NCI-H128 (cell line): ENCODE measurements around the gene NR4A1.

Source experiments
- DNase-seq: peaks from one replicate; lab custom pipeline; 2025; ENCODE audit not compliant: unreplicated experiment; lab: John Stamatoyannopoulos, UW

The NR4A1 gene

DNA sequence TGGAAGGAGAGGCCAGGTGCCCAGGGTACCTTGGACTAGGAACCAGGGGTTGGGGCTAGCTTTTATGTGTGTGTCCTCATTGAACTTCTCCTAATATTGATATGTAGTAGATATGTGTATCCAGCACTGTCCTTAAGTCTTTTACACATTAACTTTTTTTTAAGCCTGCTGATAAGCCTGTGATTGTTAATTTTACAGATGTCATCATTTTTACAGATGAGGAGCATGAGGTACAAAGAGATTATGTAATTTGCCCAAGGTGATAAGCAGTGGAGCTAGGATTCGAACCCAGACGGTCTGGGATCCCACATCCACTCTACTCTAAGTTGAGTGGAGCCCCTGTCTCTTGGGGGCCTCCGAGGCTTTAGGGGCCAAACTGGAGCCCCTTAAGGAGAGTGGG lies 10.2 kb upstream of the NR4A1 start:
- no peak for DNase-seq

GRCh38 chr12:52041695-52042123 lies 9.5 kb upstream of the NR4A1 start:
- DNase-seq: no peak

DNA sequence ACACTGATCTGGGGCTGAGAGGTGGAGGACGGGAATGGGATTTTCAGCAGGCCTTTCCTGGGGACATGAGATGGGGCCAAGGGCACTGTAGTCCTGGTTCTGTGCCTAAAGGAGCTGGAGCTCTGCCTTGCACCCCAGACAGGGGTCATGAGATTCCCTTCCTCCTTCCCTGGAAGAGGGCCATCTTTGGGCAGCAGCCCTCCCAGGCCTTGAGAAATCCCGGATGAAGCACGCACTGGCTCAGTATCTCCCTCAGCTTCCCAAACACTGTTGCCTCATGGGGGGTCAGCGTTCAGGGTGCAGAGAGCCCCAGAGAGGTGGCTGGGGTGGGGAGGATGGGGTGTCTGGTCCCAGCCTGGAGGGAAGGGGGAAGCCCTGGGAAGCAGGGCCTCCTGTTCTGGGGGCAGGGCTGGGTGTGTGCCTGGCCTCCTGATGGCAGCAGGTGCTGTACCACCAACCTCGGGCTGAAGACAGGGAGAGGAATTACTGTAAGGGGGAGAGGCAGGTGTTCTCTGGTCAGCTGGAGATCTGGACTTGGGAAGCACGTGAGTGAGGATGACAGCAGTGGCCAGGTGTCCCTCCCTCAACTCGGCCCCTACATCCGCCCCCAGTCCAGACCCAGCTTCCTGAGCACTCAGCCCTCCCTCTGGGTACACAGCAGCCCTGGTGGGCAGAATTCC lies 8.4 kb upstream of the NR4A1 start:
- no peak for DNase-seq

DNA sequence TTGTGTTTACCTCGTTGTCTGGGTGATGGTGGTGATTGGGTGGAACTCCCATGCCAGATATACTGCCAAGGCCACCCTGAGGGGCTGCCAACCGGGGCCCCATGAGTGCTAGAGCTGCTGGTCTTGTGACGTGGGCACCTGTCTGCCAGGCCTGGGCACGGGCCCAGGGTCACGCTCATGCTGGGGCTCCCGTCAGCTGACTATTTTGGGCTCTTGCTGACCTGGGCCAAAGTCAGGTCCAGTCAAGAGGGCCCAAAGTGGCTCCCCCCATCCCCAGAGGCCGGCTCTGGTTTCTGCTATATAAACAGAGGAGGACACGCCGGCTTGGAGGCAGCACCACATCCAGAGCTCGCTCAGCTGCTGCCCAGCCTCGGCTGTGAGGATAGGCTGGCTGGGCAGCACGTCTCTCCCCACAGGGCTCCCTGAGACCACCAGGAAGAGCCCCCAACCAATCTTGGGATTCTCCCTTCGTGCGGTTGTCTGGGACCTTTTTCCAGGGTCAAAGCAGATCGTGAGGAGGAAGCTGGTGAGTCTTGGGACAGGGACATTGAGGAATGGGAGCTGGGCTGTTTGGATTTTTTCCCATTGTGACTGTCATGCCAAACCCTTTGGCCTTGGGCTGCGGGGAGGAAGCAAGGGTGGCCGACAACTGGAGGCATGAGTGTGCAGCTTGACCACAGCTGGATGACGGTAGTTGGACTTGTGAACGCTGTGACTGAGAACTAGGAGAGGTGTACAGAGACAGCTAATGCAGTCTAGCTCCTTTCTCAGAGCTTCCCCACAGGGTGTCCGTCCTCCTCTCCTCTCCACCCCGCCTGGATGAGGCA lies 7.6 kb upstream of the NR4A1 start:
- DNase-seq: no peak

DNA sequence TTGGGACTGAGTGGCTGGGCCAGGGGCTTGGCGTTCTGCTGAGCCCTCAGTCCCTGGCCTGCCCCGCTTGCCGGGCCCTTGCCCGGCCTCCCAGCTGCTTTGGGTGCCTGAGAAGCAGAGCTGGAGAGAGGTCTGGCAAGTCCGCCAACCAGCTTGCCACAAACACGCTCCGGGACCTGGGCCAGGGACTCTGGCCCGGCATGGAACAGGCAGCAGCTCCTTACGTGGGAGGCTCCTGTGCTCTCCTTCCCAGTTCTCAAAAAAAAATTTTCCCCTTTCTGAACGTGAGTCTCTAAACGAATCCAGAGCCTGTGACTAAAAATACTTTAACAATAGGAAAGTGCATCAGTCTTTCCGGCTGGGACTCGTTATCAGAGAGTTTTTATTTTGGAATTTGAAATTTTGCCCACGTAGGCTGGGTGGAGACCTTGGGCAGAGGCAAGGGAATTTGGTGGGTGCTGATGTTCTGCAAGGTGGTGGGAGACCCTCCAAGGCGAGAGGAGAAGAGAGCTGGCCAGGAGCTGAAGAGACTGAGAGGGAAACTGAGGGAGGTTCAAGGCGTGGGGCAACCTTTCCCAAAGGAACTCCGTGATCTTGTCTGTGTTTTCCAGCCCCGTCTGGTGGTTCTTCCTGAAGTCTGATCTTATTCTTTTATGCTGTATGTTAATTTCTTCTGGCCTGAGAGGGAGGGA lies 6.8 kb upstream of the NR4A1 start:
- DNase-seq: no peak

DNA sequence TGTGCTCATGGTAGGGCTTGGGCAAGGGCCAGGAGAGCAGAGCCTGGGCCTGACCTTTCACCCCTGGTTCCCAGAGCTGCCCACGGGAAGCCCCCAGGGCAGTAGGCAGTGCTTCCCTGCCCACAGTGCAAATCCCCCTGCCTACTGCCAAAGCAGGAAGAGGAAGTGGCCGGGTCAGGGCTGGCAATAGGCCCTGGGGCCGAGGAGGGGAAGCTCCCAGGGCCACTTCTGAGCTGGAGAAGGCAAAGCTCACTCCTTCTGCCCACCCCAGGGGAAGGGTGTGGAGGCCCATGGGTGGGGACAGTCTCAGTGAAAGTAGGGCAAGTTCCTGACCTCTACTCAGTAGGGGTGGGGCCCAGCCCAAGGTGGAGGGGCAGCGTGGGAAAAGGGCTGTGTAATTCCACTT lies 5.4 kb upstream of the NR4A1 start:
- DNase-seq: no peak

GRCh38 chr12:52046859-52047258 lies 4.4 kb upstream of the NR4A1 start:
- DNase-seq: no peak

GRCh38 chr12:52049286-52049685 lies 2.0 kb upstream of the NR4A1 start:
- no peak for DNase-seq

DNA sequence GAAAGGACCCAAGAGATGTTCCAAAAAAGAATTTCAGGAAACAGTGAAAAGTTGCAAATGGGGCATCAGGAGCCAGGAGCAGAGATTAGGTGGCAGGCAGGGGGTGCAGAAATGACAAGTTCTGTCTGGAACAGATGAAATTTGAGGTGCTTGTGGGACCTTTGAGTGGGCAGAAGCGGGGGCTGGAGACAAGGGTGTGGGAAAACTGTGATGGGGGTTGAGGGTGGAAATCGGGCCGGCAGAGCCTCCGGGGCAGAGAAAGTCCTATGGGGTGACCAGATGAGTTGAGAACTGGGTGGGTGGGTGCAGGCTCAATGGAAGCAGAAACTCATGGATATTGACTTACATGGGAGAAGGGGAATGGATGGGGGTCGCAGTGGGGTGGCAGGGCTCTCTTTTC lies 1.6 kb upstream of the NR4A1 start:
- DNase-seq: no peak

- DNase-seq: no peak
Measured at GRCh38 chr12:52050116-52050757, 1.0 kb upstream of the NR4A1 start.

- no peak for DNase-seq
Measured at GRCh38 chr12:52052468-52053186, 1.4 kb downstream of the NR4A1 start.

GRCh38 chr12:52053536-52054209 lies 2.4 kb downstream of the NR4A1 start:
- no peak for DNase-seq

GRCh38 chr12:52054231-52054832 lies 3.1 kb downstream of the NR4A1 start:
- DNase-seq: no peak

DNA sequence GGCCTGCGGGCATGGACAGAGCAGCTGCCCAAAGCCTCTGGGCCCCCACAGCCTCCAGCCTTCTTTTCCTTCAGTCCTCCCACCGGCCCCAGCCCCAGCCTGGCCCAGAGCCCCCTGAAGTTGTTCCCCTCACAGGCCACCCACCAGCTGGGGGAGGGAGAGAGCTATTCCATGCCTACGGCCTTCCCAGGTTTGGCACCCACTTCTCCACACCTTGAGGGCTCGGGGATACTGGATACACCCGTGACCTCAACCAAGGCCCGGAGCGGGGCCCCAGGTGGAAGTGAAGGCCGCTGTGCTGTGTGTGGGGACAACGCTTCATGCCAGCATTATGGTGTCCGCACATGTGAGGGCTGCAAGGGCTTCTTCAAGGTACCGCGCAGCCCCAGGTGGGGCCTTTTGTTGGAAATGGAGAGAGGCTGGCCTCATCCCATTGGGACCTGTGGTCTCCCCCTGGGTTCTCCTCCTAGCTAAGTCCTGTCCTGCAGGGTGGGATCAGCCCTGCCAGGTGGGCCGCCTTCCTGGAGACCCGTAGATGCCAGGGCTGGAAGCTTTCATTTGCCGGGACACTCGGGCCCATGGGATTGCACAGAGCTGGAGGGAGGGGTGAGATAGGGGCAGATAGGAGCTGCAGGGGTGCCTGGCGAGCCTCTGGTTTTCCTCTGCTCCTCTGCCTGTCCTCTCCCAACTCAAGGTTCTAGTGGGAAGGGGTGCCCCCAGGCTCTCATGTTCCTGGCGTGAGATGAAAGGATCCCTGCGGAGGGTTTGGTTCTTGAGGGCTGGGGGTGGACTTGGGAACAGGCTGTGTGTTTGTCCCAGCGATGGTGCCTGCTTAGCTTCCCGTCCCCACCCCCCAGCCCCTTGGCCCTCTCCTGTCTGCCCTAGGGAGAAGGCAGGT lies 3.8 kb downstream of the NR4A1 start:
- no peak for DNase-seq

DNA sequence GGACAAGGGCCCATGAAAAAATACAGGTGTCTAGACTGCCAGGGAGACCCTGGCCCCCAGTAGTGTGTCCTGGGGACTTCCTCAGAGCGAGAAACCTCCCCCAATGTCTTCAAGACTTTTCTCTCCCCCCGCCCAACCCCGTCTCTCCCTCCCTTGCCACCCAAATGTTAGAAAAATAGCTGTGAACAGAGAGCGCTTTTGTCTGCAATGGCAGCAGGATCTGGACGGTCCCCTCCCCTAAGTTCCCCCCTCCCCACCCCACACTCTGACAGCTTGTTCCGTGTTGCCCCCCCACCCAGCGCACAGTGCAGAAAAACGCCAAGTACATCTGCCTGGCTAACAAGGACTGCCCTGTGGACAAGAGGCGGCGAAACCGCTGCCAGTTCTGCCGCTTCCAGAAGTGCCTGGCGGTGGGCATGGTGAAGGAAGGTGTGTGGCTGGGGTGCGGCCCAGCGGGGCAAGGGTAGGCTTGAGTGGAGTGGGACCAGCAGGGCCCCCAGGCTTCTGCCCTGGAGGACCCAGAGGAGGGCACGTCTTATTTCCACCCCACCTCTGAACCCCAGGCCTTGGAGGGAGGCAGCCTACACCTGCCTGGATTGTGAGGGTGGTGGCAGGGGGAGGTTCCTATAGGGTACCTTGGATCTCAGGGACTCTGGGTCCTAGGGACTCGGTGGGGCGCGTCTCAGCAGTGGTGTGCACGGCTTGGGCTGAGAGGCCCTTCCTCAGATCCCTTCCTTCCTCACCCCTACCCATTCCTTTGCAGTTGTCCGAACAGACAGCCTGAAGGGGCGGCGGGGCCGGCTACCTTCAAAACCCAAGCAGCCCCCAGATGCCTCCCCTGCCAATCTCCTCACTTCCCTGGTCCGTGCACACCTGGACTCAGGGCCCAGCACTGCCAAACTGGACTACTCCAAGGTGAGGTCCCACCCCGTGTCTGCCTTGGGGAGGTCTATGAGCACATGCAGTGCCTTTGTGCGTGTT lies 4.8 kb downstream of the NR4A1 start:
- DNase-seq: no peak

- DNase-seq: no peak
Measured at GRCh38 chr12:52056801-52057637, 5.8 kb downstream of the NR4A1 start.
